ENCODE measurements around the gene COL6A2.

Gene COL6A2

GRCh38 chr21:46145840-46146691 lies 48.2 kb downstream of the COL6A2 start:
- DNase-seq, result no peak

GRCh38 chr21:46146856-46147255 lies 48.9 kb downstream of the COL6A2 start:
- no peak for DNase-seq

- DNase-seq, result peak; percentile 39 to 58
Measured at GRCh38 chr21:46147429-46147828, 49.5 kb downstream of the COL6A2 start.

GRCh38 chr21:46148106-46148505 lies 50.2 kb downstream of the COL6A2 start:
- no peak for DNase-seq

- DNase-seq, result no peak
Measured at GRCh38 chr21:46149205-46149901, 51.4 kb downstream of the COL6A2 start.

GRCh38 chr21:46150073-46150472 lies 52.2 kb downstream of the COL6A2 start:
- DNase-seq, result no peak

GRCh38 chr21:46150491-46151121 lies 52.7 kb downstream of the COL6A2 start:
- no peak for DNase-seq

GRCh38 chr21:46151261-46151988 lies 53.5 kb downstream of the COL6A2 start:
- DNase-seq, result no peak

GRCh38 chr21:46151989-46152926 lies 54.3 kb downstream of the COL6A2 start:
- no peak for DNase-seq

- DNase-seq, result no peak
Measured at GRCh38 chr21:46152927-46153246, 55.0 kb downstream of the COL6A2 start.

GRCh38 chr21:46153247-46154154 lies 55.6 kb downstream of the COL6A2 start:
- peak; percentile 25 to 45 for DNase-seq

GRCh38 chr21:46154155-46154954 lies 56.4 kb downstream of the COL6A2 start:
- no peak for DNase-seq

- no peak for DNase-seq
Measured at GRCh38 chr21:46154955-46155513, 57.1 kb downstream of the COL6A2 start.

- no peak for DNase-seq
Measured at GRCh38 chr21:46155514-46156377, 57.8 kb downstream of the COL6A2 start, which contains the start of gene FTCD. Gene FTCD (minus strand): TSS chr21:46155579. CDS start chr21:46155523, 56 bp downstream.

GRCh38 chr21:46156378-46156645 lies 58.4 kb downstream of the COL6A2 start:
- no peak for DNase-seq

- no peak for DNase-seq
Measured at GRCh38 chr21:46156678-46157077, 58.8 kb downstream of the COL6A2 start.

- no peak for DNase-seq
Measured at GRCh38 chr21:46157396-46157986, 59.6 kb downstream of the COL6A2 start.

GRCh38 chr21:46157987-46158451 lies 60.1 kb downstream of the COL6A2 start:
- DNase-seq, result no peak

Measured in CD4-positive, alpha-beta T cell treated with Interleukin-1 beta for 1 hour (primary cell).